HG03460 (cell line): ENCODE data around the gene TARS2.
A peak's percentile ranks its signal among the peaks of the same experiment; 100 is the strongest.

Source experiments
- ATAC-seq: cut with Tn5 transposase; IDR thresholded peaks from one replicate; pipeline ENCODE4 v1.9.1; 2021; ENCODE audit not compliant: unreplicated experiment

Gene TARS2

GRCh38 chr1:150507912-150508864 lies 21.0 kb downstream of the TARS2 start, which contains the start of gene ECM1:
Gene ECM1 (plus strand): TSS chr1:150508109. CDS start chr1:150508210, 101 bp downstream.
- no peak for ATAC-seq

GRCh38 chr1:150508982-150509381 lies 21.8 kb downstream of the TARS2 start:
- no peak for ATAC-seq

- no peak for ATAC-seq
Observed at GRCh38 chr1:150511551-150511950, 24.3 kb downstream of the TARS2 start.

- no peak for ATAC-seq
Observed at GRCh38 chr1:150511985-150512660, 24.9 kb downstream of the TARS2 start.

GRCh38 chr1:150512846-150513245 lies 25.6 kb downstream of the TARS2 start:
- ATAC-seq = no peak

- no peak for ATAC-seq
Observed at GRCh38 chr1:150513351-150513791, 26.2 kb downstream of the TARS2 start.

- ATAC-seq = no peak
Observed at GRCh38 chr1:150514260-150514659, 27.0 kb downstream of the TARS2 start.

- ATAC-seq = peak; percentile 5
Observed at GRCh38 chr1:150514913-150515327, 27.7 kb downstream of the TARS2 start.

- peak; percentile 92 for ATAC-seq
Observed at GRCh38 chr1:150515328-150516049, 28.3 kb downstream of the TARS2 start, which contains the start of gene FALEC. Gene FALEC (plus strand): TSS chr1:150515752.

- no peak for ATAC-seq
Observed at GRCh38 chr1:150516050-150516591, 28.9 kb downstream of the TARS2 start.

GRCh38 chr1:150516616-150517015 lies 29.4 kb downstream of the TARS2 start:
- no peak for ATAC-seq

- no peak for ATAC-seq
Observed at GRCh38 chr1:150521196-150521968, 34.2 kb downstream of the TARS2 start.

GRCh38 chr1:150525348-150525747 lies 38.1 kb downstream of the TARS2 start:
- no peak for ATAC-seq

- no peak for ATAC-seq
Observed at GRCh38 chr1:150528196-150528595, 41.0 kb downstream of the TARS2 start.

GRCh38 chr1:150529017-150529416 lies 41.8 kb downstream of the TARS2 start:
- ATAC-seq = no peak

- no peak for ATAC-seq
Observed at GRCh38 chr1:150530491-150531159, 43.4 kb downstream of the TARS2 start.

GRCh38 chr1:150532860-150533259 lies 45.6 kb downstream of the TARS2 start:
- no peak for ATAC-seq

GRCh38 chr1:150534002-150534401 lies 46.8 kb downstream of the TARS2 start:
- ATAC-seq = no peak

- ATAC-seq = no peak
Observed at GRCh38 chr1:150535511-150536287, 48.5 kb downstream of the TARS2 start.
